Naive thymus-derived CD4-positive, alpha-beta T cell (primary cell): ENCODE results near the gene PRR15L. TPM values are rescaled to one million over a fixed set of nuclear protein-coding genes. Genes with fewer than 3 reads are reported as not detected.

ENCODE experiments used
- ATAC-seq: fragments of 150-1000 bp; cut with Tn5 transposase; 2 replicates; pipeline ENCODE4 v1.10.0; 2021; ENCODE audit warnings: mild to moderate bottlenecking, moderate library complexity
- CTCF ChIA-PET: fragments of 350-600 bp; sonication (Branson Sonifier 250); formaldehyde crosslinking; loops from one replicate; lab custom pipeline; 2021; ENCODE audit warnings: antibody characterized with exemption; lab: Charles Lee
- POLR2A ChIA-PET: fragments of 350-600 bp; sonication (Branson Sonifier 250); formaldehyde crosslinking; loops from one replicate; lab custom pipeline; 2021; ENCODE audit warnings: antibody characterized with exemption, inconsistent platforms; lab: Charles Lee
- DNase-seq, 9 donors: peaks; one replicate each; pipeline versions ENCODE4 v3.0.0 to v3.0.0-alpha.2; 2020 to 2022; ENCODE audit warnings: mixed read lengths in 1 of 9
- H3K27ac ChIP-seq: one replicate; pipeline ENCODE4 v1.7.0; 2013; ENCODE audit warnings: mild to moderate bottlenecking, low read depth, low read length, moderate library complexity
- H3K27me3 ChIP-seq, 2 donors: one replicate each; pipeline ENCODE4 v1.7.0; 2013; ENCODE audit warnings: low read length in 2 of 2, mild to moderate bottlenecking in 2 of 2, moderate library complexity in 2 of 2; ENCODE audit not compliant: control insufficient read depth in 2 of 2, insufficient read depth in 2 of 2
- H3K36me3 ChIP-seq, 3 experiments: 1 replicate in 2 of 3; 2 replicates in 1 of 3; pipeline ENCODE4 v1.7.0; 2013; ENCODE audit warnings: low read length in 3 of 3, mild to moderate bottlenecking in 3 of 3, moderate library complexity in 1 of 3; ENCODE audit not compliant: insufficient read depth in 3 of 3, control insufficient read depth in 2 of 3
- H3K4me1 ChIP-seq, 2 donors: one replicate each; pipeline ENCODE4 v1.7.0; 2013; ENCODE audit warnings: low read length in 2 of 2, mild to moderate bottlenecking in 2 of 2, moderate library complexity in 1 of 2; ENCODE audit not compliant: control insufficient read depth in 2 of 2, insufficient read depth in 2 of 2
- H3K4me3 ChIP-seq: 2 replicates; pipeline ENCODE4 v1.7.0; 2013; ENCODE audit warnings: mild to moderate bottlenecking, low read length
- H3K9me3 ChIP-seq, 3 experiments: 1 replicate in 2 of 3; 2 replicates in 1 of 3; pipeline ENCODE4 v1.7.0; 2013; ENCODE audit warnings: low read length in 3 of 3; ENCODE audit not compliant: control insufficient read depth in 2 of 3
- H3K27ac Mint-ChIP-seq, 9 donors: one replicate each; pipeline ENCODE4 v1.8.0; 2020 to 2022; ENCODE audit warnings: mixed read lengths in 9 of 9, mild to moderate bottlenecking in 8 of 9, moderate library complexity in 5 of 9, inconsistent platforms in 2 of 9
- H3K27me3 Mint-ChIP-seq, 5 donors: one replicate each; pipeline ENCODE4 v1.8.0; 2021 to 2022; ENCODE audit warnings: mixed read lengths in 5 of 5, mild to moderate bottlenecking in 1 of 5
- H3K36me3 Mint-ChIP-seq, 5 donors: one replicate each; pipeline ENCODE4 v1.8.0; 2020 to 2022; ENCODE audit warnings: mixed read lengths in 5 of 5, mild to moderate bottlenecking in 3 of 5, inconsistent platforms in 1 of 5
- H3K4me1 Mint-ChIP-seq, 7 donors: one replicate each; pipeline ENCODE4 v1.8.0; 2020 to 2022; ENCODE audit warnings: mixed read lengths in 7 of 7, mild to moderate bottlenecking in 3 of 7, inconsistent platforms in 1 of 7
- H3K4me3 Mint-ChIP-seq, 10 donors: one replicate each; pipeline ENCODE4 v1.8.0; 2020 to 2022; ENCODE audit warnings: mild to moderate bottlenecking in 10 of 10, mixed read lengths in 10 of 10, moderate library complexity in 6 of 10, inconsistent platforms in 2 of 10
- H3K9me3 Mint-ChIP-seq, 11 donors: one replicate each; pipeline ENCODE4 v1.8.0; 2020 to 2022; ENCODE audit warnings: mixed read lengths in 11 of 11, mild to moderate bottlenecking in 4 of 11, inconsistent platforms in 1 of 11, moderate library complexity in 1 of 11
- intact Hi-C, 2 donors: fragments of 100-400 bp; cut with micrococcal nuclease; formaldehyde crosslinking; loops; one replicate each; pipeline ENCODE4 v1.15.1; 2023
- polyA plus RNA-seq, 2 donors: library from polyadenylated mRNA; unstranded; fragments of 300-500 nt; fragmentation: Illumina TruSeq; gene quantifications; one replicate each; pipeline ENCODE4 v1.2.3, GENCODE V29; 2021
- total RNA-seq, 6 experiments: library from RNA in 5 of 6; stranded (reverse) in 5 of 6; gene quantifications; 1 replicate in 5 of 6; 2 replicates in 1 of 6; pipeline ENCODE4 v1.2.3 and lab custom pipeline; 2021 to 2026

PRR15L gene
- total and polyA plus RNA-seq, 7 experiments from 2014 or later = 0.32 TPM; not detected in 6

DNA sequence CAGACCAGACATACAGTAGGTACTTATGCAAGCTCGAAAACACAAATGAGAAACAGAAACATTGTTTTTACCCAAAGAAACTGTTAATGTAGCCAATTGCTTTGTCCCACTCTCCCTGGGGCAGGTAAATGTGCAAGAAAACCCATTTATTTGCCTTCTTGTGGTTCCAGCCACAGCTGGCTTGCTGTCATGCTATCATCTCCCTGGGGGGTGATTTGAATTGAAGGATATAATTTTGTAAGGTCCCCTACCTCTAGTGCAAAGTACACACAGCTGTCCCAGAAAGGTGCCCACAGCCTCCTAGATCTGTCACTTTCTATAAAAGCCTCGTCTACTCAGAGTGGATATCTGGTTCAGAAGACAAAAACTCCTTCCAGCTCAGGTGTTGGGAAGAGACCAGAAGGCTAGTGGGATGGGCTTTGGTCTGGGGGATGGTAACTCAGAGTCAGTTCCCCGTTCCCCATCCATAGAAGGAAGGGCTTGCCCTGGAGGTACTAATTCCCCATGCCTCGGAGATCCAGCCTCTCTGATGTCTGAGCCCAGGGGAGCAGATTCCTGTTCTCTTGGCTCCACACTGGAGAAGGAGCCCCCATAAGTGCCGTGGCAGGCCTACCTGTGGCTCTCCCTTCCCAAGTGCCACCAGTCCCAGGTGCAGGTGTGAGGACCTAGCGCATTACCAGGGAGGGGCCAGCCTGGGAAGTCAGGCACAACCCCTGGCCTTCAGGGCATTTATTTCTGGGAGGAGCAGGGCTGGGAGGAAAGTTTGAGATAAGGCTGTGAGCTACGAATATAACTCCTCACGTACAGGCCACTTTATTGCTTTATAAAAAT is 2.4 kb upstream of the PRR15L start:
- intact Hi-C loops = no loop called here
- POLR2A ChIA-PET = interaction anchor here (1.2 to 1.8 kb wide), 2 partner anchors 11 to 14 kb away, joined by 3 to 5 read pairs; partner anchors contain the start of gene CDK5RAP3

DNA sequence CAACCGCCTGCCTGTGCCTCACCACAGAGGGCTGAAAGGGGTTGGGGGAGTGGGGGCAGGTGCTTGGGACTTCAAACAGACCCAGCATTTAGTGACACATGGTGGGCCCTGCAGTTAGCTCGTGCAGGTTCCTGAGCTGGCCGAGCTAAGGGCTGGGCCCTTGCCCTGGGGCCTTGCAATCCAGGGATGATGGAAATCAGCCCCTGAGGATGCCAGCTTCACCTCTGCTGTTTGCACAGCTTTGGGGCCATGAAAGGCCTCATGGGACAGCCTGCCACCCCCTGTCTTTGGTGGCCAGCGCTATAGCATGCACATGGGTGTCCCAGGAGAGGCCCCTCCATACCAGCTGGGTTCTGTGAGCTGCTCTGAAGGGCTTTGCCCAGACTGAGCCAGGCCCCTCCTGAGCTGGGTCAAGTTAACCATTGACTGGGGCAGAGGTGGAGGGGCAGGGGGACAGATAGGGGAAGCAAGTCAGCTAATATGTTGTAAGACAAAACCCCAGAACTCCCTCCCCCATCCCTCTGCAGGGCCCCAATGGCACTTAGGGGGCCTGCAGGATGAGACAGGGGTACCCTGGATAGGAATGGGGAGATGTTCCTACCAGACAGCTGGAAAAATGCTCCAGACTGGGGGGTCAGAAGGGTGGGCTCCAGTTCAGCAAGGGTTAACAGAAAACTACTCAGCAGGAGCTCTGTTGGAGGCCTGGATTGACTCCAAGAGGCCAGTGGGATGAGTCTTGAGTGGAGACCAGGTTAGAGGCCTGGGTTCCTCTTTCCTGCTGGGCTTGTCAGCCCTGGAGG is 692 bp downstream of the PRR15L start:
- CTCF ChIA-PET = interaction anchor here (0.7 to 1.3 kb wide), 3 partner anchors 10 to 181 kb away, joined by 3 to 5 read pairs (median 4); no protein-coding TSS in a partner anchor
- DNase-seq (no peak), ATAC-seq (no peak)
- Histone ChIP-seq H3K36me3 (peaks cover 0 to 8% (median 0%) of the 10 kb centered on the region in 3 experiments), H3K27me3 (no peaks in the 10 kb centered on the region), H3K9me3 (no peaks in the 10 kb centered on the region), H3K4me1 (no peaks in the 10 kb centered on the region), H3K27ac (no peak overlapping the region), H3K4me3 (no peak overlapping the region)
- H3K36me3 Mint-ChIP-seq = peaks cover 0 to 11% (median 2%) of the 10 kb centered on the region in 5 donors
- H3K27me3 Mint-ChIP-seq = no peaks in the 10 kb centered on the region
- H3K9me3 Mint-ChIP-seq = no peaks in the 10 kb centered on the region
- H3K4me3 Mint-ChIP-seq = no peak overlapping the region
- H3K4me1 Mint-ChIP-seq = no peaks in the 10 kb centered on the region
- POLR2A ChIA-PET = no interaction called here
- intact Hi-C loops = no loop called here
- no peak overlapping the region for H3K27ac Mint-ChIP-seq

More for the DNA sequence above, 2.4 kb upstream of the PRR15L start:
- peaks cover 0 to 2% (median 0%) of the 10 kb centered on the region in 7 donors for H3K4me1 Mint-ChIP-seq
- Histone ChIP-seq H3K27me3 (no peaks in the 10 kb centered on the region), H3K36me3 (peaks cover 0 to 3% (median 0%) of the 10 kb centered on the region in 3 experiments), H3K4me1 (no peaks in the 10 kb centered on the region), H3K27ac (no peak overlapping the region), H3K4me3 (no peak overlapping the region), H3K9me3 (no peaks in the 10 kb centered on the region)
- H3K36me3 Mint-ChIP-seq = peaks cover 0 to 12% (median 4%) of the 10 kb centered on the region in 5 donors
- DNase-seq (no peak), ATAC-seq (no peak)
- CTCF ChIA-PET = interaction anchor here (0.7 to 1.4 kb wide), 4 partner anchors 9 to 13 kb away, joined by 3 to 5 read pairs (median 4); no protein-coding TSS in a partner anchor
- H3K27ac Mint-ChIP-seq = no peak overlapping the region
- no peaks in the 10 kb centered on the region for H3K9me3 Mint-ChIP-seq
- H3K4me3 Mint-ChIP-seq = no peak overlapping the region
- H3K27me3 Mint-ChIP-seq = no peaks in the 10 kb centered on the region

DNA sequence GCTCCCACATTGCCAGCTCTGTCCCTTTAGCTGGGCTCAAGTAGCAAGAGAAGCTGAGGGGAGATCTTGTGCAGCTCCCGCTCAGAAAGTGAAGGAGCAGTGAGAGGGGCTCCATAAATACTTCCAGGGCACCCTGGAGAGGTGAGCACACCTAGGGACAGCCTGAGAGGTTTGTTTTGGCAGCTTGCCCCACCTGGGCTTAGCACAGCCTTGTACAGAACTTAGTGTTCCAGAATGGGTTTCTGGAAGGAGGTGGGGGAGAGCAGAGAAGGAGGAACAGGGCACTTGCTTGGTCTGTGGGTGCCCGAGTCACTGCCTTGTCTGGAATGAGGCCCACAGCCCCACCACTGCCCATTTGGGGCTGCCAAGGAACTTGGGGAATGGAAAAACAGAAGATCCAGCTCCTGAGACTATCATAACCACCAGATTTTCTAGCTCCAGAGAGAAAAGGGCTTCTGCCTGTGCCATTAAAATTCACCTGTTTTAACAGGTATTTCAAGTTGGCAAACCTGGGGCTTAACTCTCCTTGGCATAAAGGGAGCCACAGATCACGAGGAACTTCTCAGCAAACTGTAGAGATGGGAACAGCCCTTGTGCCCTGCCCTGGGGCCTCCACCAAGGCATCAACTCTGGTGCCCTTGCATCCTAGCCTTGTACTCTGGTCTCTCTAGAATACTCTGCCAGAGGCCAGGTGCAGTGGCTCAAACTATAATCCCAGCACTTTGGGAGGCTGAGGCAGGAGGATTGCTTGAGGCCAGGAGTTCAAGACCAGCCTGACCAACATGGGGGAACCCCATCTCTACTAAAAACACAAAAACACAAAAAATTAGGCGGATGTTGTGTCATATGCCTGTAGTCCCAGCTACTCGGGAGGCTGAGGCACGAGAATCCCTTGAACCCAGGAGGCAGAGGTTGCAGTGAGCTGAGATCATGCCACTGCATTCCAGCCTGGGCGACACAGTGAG is 1.9 kb downstream of the PRR15L start:
- no peaks in the 10 kb centered on the region for H3K27me3 Mint-ChIP-seq
- no peaks in the 10 kb centered on the region for H3K9me3 Mint-ChIP-seq
- no peak overlapping the region for H3K27ac ChIP-seq
- peaks cover 0 to 5% (median 2%) of the 10 kb centered on the region in 5 donors for H3K36me3 Mint-ChIP-seq
- H3K9me3 ChIP-seq = no peaks in the 10 kb centered on the region
- H3K27ac Mint-ChIP-seq = no peak overlapping the region
- H3K36me3 ChIP-seq = peaks cover 0 to 12% (median 0%) of the 10 kb centered on the region in 3 experiments
- intact Hi-C loops = no loop called here
- H3K27me3 ChIP-seq = no peaks in the 10 kb centered on the region
- no peak overlapping the region for H3K4me3 ChIP-seq
- DNase-seq (no peak), ATAC-seq (no peak)
- H3K4me1 Mint-ChIP-seq = no peaks in the 10 kb centered on the region
- H3K4me1 ChIP-seq = no peaks in the 10 kb centered on the region
- POLR2A ChIA-PET = interaction anchor here (0.6 kb wide), 1 partner anchor 210 kb away, joined by 3 read pairs; no protein-coding TSS in a partner anchor
- CTCF ChIA-PET = interaction anchor here (0.5 to 1.3 kb wide), 5 partner anchors 9 to 182 kb away, joined by 3 to 5 read pairs (median 3); no protein-coding TSS in a partner anchor
- H3K4me3 Mint-ChIP-seq = no peak overlapping the region

DNA sequence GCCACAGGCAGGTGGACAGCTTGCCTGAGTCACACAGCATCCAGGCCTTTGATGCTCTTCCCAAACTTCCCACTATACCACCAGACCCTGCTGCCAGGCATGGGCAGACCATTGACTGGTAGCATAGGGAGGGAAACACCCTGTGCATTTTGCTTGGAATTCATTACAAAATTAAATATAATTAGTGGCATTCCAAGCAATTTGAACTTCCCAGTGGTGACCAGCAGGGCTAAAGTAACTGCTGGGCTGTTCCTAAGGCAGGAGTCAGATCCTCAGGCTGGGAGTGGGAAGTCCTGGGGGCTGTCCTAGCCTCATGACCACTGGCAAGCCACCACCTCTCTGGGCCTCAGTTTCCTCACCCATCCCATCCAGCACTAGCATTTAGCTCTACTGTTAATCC is 3.8 kb downstream of the PRR15L start:
- no peak overlapping the region for H3K27ac Mint-ChIP-seq
- intact Hi-C loops = no loop called here

DNA sequence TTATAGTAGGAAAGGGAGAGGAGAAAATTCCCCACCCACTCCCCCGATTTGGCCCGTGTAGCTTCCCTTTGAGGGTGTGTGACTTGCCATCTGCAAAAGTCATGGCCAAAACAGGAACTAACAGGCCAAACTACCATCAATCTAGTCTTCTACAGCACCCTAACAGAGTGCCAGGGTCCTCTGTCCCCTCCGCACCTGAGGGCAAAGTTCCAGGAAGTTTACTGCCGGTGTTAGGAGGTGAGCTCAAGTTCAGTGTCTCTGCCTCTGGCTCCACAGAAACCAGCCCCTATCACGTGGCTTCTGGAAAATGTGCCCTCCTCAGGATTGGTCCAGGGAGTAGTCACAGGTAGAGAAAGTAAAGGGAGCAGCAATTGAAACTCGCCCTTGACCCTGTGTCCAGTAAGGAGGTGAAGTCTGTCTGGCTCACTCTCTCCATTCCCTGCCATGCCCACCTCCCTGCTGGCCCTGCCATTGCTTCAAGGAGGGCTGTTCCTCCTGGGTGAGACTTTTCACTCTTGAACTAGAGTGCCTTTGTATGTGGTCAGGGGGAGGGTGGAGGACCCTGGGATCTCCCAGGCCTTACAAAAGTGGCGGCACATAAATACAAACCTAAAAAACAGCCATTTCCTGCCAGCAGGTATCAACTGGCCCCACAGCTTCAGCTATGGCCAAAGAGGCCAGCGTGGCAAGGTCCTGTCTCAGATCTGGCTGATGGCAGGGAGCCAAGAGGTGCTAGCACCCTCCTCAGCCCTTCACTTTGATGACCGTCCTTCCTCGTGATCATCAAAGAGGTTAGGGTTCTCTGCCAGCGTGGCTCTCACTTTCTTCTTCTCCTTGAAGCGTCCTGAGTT is 5.3 kb downstream of the PRR15L start:
- ChIA-PET CTCF (interaction anchor here (1.3 to 11.9 kb wide), 2 partner anchors 10 to 16 kb away, joined by 5 to 126 read pairs; partner anchors contain the start of gene CDK5RAP3), POLR2A (interaction anchor here (0.6 to 3.5 kb wide), 2 partner anchors 12 to 72 kb away, joined by 5 to 16 read pairs; partner anchors contain the start of gene PNPO)
- Mint-ChIP-seq H3K4me3 (no peak overlapping the region), H3K9me3 (no peaks in the 10 kb centered on the region), H3K36me3 (peaks cover 0 to 8% (median 5%) of the 10 kb centered on the region in 5 donors), H3K27me3 (no peaks in the 10 kb centered on the region), H3K4me1 (peaks cover 13 to 25% (median 20%) of the 10 kb centered on the region in 7 donors), H3K27ac (no peak overlapping the region)
- DNase-seq (no peak), ATAC-seq (no peak)
- H3K27ac ChIP-seq = no peak overlapping the region
- H3K27me3 ChIP-seq = no peaks in the 10 kb centered on the region
- intact Hi-C loops = no loop called here
- H3K36me3 ChIP-seq = peaks cover 0 to 21% (median 0%) of the 10 kb centered on the region in 3 experiments
- H3K4me1 ChIP-seq = peaks cover 8 to 16% of the 10 kb centered on the region in 2 donors
- H3K4me3 ChIP-seq = no peak overlapping the region
- H3K9me3 ChIP-seq = no peaks in the 10 kb centered on the region

More for the DNA sequence above, 3.8 kb downstream of the PRR15L start:
- no peak overlapping the region for H3K4me3 ChIP-seq
- no peak overlapping the region for H3K4me3 Mint-ChIP-seq
- ChIA-PET POLR2A (no interaction called here), CTCF (interaction anchor here (0.7 to 0.9 kb wide), 2 partner anchors 17 to 90 kb away, joined by 3 read pairs; partner anchors contain the start of gene CDK5RAP3)
- peaks cover 0 to 8% (median 5%) of the 10 kb centered on the region in 5 donors for H3K36me3 Mint-ChIP-seq
- H3K36me3 ChIP-seq = peaks cover 0 to 12% (median 0%) of the 10 kb centered on the region in 3 experiments
- no peak for DNase-seq
- ATAC-seq = no peak
- H3K4me1 Mint-ChIP-seq = peaks cover 12 to 18% (median 14%) of the 10 kb centered on the region in 7 donors
- no peaks in the 10 kb centered on the region for H3K9me3 ChIP-seq
- no peaks in the 10 kb centered on the region for H3K27me3 Mint-ChIP-seq
- no peak overlapping the region for H3K27ac ChIP-seq
- H3K27me3 ChIP-seq = no peaks in the 10 kb centered on the region
- no peaks in the 10 kb centered on the region for H3K9me3 Mint-ChIP-seq
- peaks cover 8 to 16% of the 10 kb centered on the region in 2 donors for H3K4me1 ChIP-seq
